Endothelial cell of umbilical vein (primary cell): ENCODE measurements around the gene PTCHD4. TPM values are rescaled to one million over a fixed set of nuclear protein-coding genes. Genes with fewer than 3 reads are reported as not detected.

Experiments
- BruUV-seq: library from RNA; stranded (reverse); fragments of 400-500 nt; replicated peaks from 2 replicates; lab custom pipeline; 2021; lab: Mats Ljungman, UMichigan
- CTCF ChIA-PET: fragments of 300-600, 350-600 bp; sonication (Branson Sonifier 250); formaldehyde crosslinking; loops from one replicate; lab custom pipeline; 2021; ENCODE audit warnings: antibody characterized with exemption, inconsistent platforms; lab: Charles Lee
- POLR2A ChIA-PET: fragments of 300-600, 350-600 bp; sonication (Branson Sonifier 250); formaldehyde crosslinking; loops from one replicate; lab custom pipeline; 2021; ENCODE audit warnings: antibody characterized with exemption, inconsistent platforms; lab: Charles Lee
- DNase-seq: peaks from one replicate; pipeline ENCODE4 v3.0.0-alpha.2; 2011; ENCODE audit warnings: low read depth, low spot score
- FAIRE-seq: peaks from 2 replicates; lab custom pipeline; 2011; peaks lifted over from hg19 to GRCh38; lab: Jason Lieb, UNC
- H2AFZ ChIP-seq: 2 replicates; pipeline ENCODE4 v1.6.0; 2012; ENCODE audit warnings: low read depth, low read length, control low read depth, inconsistent platforms
- H3K27ac ChIP-seq: 2 replicates; pipeline ENCODE4 v1.5.1; 2011; ENCODE audit warnings: low read depth, mild to moderate bottlenecking, control low read depth, low read length, moderate library complexity; ENCODE audit not compliant: insufficient read depth
- H3K27me3 ChIP-seq, 2 experiments: 2 replicates each; pipeline versions ENCODE4 v1.6.0 to v1.6.1; 2011; ENCODE audit warnings: low read length in 2 of 2, mixed read lengths in 1 of 2; ENCODE audit not compliant: control insufficient read depth in 2 of 2, insufficient read depth in 2 of 2
- H3K36me3 ChIP-seq, 2 experiments: 2 replicates in 1 of 2; 3 replicates in 1 of 2; pipeline ENCODE4 v1.5.1; 2011; ENCODE audit warnings: low read length in 2 of 2, mild to moderate bottlenecking in 1 of 2, moderate library complexity in 1 of 2; ENCODE audit not compliant: control insufficient read depth in 2 of 2, insufficient read depth in 2 of 2; ENCODE audit errors: extremely low read depth in 1 of 2
- H3K4me1 ChIP-seq: 3 replicates; pipeline ENCODE4 v1.5.1; 2011; ENCODE audit warnings: mild to moderate bottlenecking, low read length; ENCODE audit not compliant: control insufficient read depth, insufficient read depth; ENCODE audit errors: extremely low read depth
- H3K4me2 ChIP-seq: 2 replicates; pipeline ENCODE4 v1.6.1; 2011; ENCODE audit warnings: low read length, control low read depth, mixed read lengths; ENCODE audit not compliant: insufficient read depth
- H3K4me3 ChIP-seq, 3 experiments: fragments of 200-600 bp in 1 of 3; sonication (generic), shearing (Covaris generic) in 1 of 3; replicated peaks in 1 of 3; 2 replicates each; pipeline ENCODE4 v1.5.1; 2011 to 2016; ENCODE audit warnings: control low read depth in 3 of 3, low read length in 3 of 3, mild to moderate bottlenecking in 2 of 3, inconsistent platforms in 1 of 3, low read depth in 1 of 3, moderate library complexity in 1 of 3; ENCODE audit not compliant: insufficient read depth in 1 of 3
- H3K79me2 ChIP-seq: 2 replicates; pipeline ENCODE4 v1.6.0; 2012; ENCODE audit warnings: low read length, inconsistent platforms; ENCODE audit not compliant: control insufficient read depth, insufficient read depth
- H3K9ac ChIP-seq: replicated peaks from 2 replicates; pipeline ENCODE3; 2011; ENCODE audit warnings: low read length, control low read depth; ENCODE audit not compliant: insufficient read depth; ENCODE audit errors: extremely low read depth
- H3K9me1 ChIP-seq: replicated peaks from 3 replicates; pipeline ENCODE4 v1.6.0; 2011; ENCODE audit warnings: mild to moderate bottlenecking, low read length; ENCODE audit not compliant: control insufficient read depth, insufficient read depth; ENCODE audit errors: extremely low read depth
- H3K9me3 ChIP-seq: replicated peaks from 2 replicates; pipeline ENCODE4 v1.5.1; 2012; ENCODE audit warnings: low read length, inconsistent platforms; ENCODE audit not compliant: control insufficient read depth, insufficient read depth
- H4K20me1 ChIP-seq: replicated peaks from 2 replicates; pipeline ENCODE3; 2011; ENCODE audit warnings: mild to moderate bottlenecking, low read length; ENCODE audit not compliant: control insufficient read depth, insufficient read depth; ENCODE audit errors: extremely low read depth
- FOS ChIP-seq: IDR thresholded peaks from 2 replicates; pipeline ENCODE4 v1.6.1; 2011; ENCODE audit warnings: mild to moderate bottlenecking, low read length, moderate library complexity, borderline replicate concordance; ENCODE audit not compliant: insufficient read depth
- JUN ChIP-seq: IDR thresholded peaks from 2 replicates; pipeline ENCODE4 v1.6.1; 2011; ENCODE audit warnings: borderline replicate concordance, low read depth; ENCODE audit not compliant: insufficient read length, insufficient read depth
- POLR2A ChIP-seq: IDR thresholded peaks from 2 replicates; pipeline ENCODE4 v1.6.1; 2012; ENCODE audit warnings: low read depth, mild to moderate bottlenecking, control low read depth, low read length
- dilution Hi-C: fragments of 300-500 bp; cut with MboI; formaldehyde crosslinking; loops from one replicate; pipeline ENCODE4 v1.15.0; 2019; ENCODE audit warnings: low sequenced_read_pairs; ENCODE audit not compliant: extremely low pct_ligation_motif_present
- intact Hi-C: fragments of 100-400 bp; cut with micrococcal nuclease; formaldehyde crosslinking; loops from one replicate; pipeline ENCODE4 v1.10.0; 2022
- polyA plus RNA-seq, 4 experiments: library from polyadenylated mRNA; depleted of rRNA in 3 of 4; stranded (reverse) in 3 of 4; unstranded in 1 of 4; fragments of >200 nt; gene quantifications; 2 replicates each; pipeline versions ENCODE4 v1.2.1 to v1.2.3, GENCODE V29; 2011 to 2012; ENCODE audit warnings: missing spikeins in 1 of 4
- total RNA-seq: library from RNA; stranded (reverse); gene quantifications from 2 replicates; pipeline ENCODE4 v1.2.3, GENCODE V29; 2021

PTCHD4 gene
- total and polyA plus RNA-seq, 2 donors (not counting 3 experiments of a cell fraction or from before 2014, with no cell fraction given): 1.3 to 2.0 TPM

- Histone ChIP-seq H3K79me2 (peaks cover 9% of the 10 kb centered on the region), H4K20me1 (peaks cover 3% of the 10 kb centered on the region), H3K4me2 (peak overlapping the region; percentile 34), H3K36me3 (no peaks in the 10 kb centered on the region), H3K9ac (peak overlapping the region; percentile 33), H3K9me3 (no peaks in the 10 kb centered on the region), H2AFZ (no peak overlapping the region), H3K27me3 (no peaks in the 10 kb centered on the region), H3K4me1 (peaks cover 33% of the 10 kb centered on the region), H3K9me1 (no peaks in the 10 kb centered on the region), H3K27ac (peak overlapping the region; percentile 32), H3K4me3 (no peak overlapping the region)
- peak; percentile 33 for TF ChIP-seq FOS
- no peak for TF ChIP-seq POLR2A
- POLR2A ChIA-PET: no interaction called here
- BruUV-seq: TSS peak; percentile 16
- intact Hi-C loops: loop anchor here (10.0 kb wide), 1 partner anchor 465 kb away; no protein-coding TSS in a partner anchor
- FAIRE-seq (no peak), DNase-seq (no peak)
- CTCF ChIA-PET: interaction anchor here (1.6 kb wide), 1 partner anchor 12 kb away, joined by 10 read pairs; no protein-coding TSS in a partner anchor
- dilution Hi-C loops: no loop called here
Observed at GRCh38 chr6:48099713-48100587, 11.0 kb downstream of the PTCHD4 start.

- ChIA-PET POLR2A (no interaction called here), CTCF (interaction anchor here (1.0 to 1.6 kb wide), 2 partner anchors 11 to 378 kb away, joined by 3 to 10 read pairs; no protein-coding TSS in a partner anchor)
- no peaks in the 10 kb centered on the region for H3K27me3 ChIP-seq
Observed at GRCh38 chr6:48098923-48099322, 12.1 kb downstream of the PTCHD4 start.

More at GRCh38 chr6:48098923-48099322, 12.1 kb downstream of the PTCHD4 start:
- Histone ChIP-seq H4K20me1 (peaks cover 3% of the 10 kb centered on the region), H3K4me1 (peaks cover 33% of the 10 kb centered on the region), H3K9me1 (no peaks in the 10 kb centered on the region), H2AFZ (no peak overlapping the region), H3K9me3 (no peaks in the 10 kb centered on the region), H3K9ac (no peak overlapping the region), H3K4me3 (no peak overlapping the region), H3K4me2 (peak overlapping the region; percentile 17), H3K27ac (no peak overlapping the region), H3K79me2 (peaks cover 9% of the 10 kb centered on the region), H3K36me3 (no peaks in the 10 kb centered on the region)
- no TSS peak for BruUV-seq
- TF ChIP-seq JUN (no peak), FOS (peak; percentile 26)
- peak; percentile 85 for FAIRE-seq
- peak; percentile 70 for DNase-seq
- dilution Hi-C loops: no loop called here
- intact Hi-C loops: loop anchor here (10.0 kb wide), 1 partner anchor 464 kb away; no protein-coding TSS in a partner anchor
